ENCODE measurements around the gene DLG4.
"Not testable (repeated sequence)": the region's sequence is repeated elsewhere in the genome, so short reads cannot be mapped to it uniquely, and the experiment has no call there.

The DLG4 gene

DNA sequence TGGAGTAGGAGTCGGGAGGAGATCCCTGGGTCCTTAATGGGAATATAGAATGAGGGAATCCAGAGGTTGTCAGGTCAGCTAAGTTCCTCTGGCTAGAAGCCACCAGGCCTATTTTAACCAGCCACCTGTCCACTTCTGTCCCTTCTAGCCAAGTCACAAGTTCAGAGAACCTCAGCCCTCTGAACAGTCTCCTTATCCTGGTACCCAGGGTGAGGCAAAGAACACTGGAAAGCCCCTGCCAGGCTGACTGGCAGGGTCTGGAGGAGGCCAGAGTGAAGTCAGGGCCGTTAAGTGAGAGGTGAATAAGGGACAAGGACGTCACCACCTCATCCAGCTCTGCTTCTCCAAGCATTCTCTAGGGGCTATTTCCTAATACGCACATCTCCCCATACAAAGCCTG, 29.2 kb upstream of the DLG4 start:
- DNase-seq = no peak

DNA sequence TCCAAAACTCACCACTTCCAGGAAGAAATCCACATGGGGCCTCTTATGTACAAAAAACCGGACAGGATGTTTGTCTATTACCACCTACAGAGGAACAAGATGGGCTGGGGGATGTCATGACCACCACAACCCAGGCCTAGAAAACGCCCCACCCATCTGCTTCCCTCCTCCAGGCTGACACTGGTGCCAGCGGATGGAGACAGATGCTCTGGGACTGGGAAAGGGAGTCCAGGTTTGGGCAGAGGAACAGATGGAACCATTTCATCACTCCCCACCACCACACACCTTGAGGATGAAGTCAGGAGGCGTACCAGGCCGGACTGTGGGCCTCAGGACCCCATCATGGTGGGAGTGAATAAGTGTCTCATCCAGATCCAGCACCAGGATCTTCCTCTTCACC, 27.1 kb upstream of the DLG4 start:
- no peak for DNase-seq

DNA sequence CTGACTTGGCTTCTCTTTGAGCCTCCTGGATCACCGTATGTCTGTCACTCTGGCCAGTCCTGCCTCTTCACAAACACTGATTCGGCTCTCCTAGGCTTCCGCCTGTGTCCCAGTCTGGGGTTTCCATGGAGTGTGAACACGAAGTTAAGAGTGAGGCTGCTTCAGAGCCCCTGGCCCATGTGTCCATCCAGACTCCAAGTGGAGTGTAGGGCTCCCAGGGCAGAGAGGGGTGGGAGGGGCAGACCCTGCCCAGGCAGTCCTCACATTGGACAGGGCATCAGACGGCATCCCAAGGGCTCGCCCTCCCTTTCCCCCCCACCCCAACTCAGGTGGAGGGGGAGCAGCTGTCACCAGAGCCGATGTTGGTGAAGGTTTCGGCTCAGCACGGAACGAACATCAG, 24.2 kb upstream of the DLG4 start:
- not testable (repeated sequence) for DNase-seq

DNA sequence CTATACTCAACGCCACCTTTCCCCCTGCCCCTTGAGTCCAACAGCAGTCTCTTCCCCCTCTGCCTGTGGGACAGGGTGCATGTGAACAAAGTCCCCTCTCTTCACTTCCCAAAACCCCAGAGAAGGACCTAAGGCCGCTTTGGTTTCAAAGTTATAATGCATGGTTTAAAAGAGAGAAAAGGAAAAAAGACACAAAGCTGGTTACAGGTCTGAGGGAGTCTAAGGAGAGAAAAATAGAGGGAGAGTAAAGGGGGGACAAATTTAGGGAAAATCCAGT, 23.8 kb upstream of the DLG4 start:
- no peak for DNase-seq

DNA sequence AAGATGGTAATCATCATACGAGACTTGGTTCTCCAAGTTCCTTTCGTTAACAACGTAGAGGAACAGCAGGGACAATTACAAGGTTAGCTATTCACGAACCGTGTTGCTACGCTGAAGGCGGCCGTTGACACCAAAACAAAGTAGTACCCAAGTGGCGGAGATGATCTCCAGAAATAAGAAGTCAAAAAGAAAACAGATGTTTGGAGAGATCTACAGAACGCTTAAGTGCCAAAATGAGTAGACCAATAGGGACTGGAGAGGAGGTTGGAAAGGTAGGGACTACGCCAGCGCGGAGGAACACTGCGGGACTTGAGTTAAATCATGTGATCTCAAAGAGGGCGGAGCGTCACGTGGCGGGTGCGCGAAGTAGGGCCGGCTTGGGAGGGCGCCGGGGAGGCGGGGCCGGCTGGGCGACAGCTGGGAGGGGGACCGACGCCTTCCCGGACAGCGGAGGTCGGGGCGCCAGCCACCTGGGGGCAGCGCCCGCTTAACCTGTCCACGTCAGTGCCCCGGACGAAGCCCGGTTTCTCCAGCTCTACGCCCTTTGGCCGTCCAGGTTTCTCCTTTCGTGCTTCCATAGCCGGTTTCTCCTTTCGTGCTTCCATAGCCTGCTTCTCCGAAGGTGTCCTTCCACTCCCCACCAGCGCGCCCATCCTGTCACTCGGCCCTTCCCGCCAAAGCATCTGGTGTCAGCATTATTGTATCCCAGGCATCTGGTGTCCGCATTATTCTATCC, 23.2 kb upstream of the DLG4 start:
- peak; percentile 91 for DNase-seq

DNA sequence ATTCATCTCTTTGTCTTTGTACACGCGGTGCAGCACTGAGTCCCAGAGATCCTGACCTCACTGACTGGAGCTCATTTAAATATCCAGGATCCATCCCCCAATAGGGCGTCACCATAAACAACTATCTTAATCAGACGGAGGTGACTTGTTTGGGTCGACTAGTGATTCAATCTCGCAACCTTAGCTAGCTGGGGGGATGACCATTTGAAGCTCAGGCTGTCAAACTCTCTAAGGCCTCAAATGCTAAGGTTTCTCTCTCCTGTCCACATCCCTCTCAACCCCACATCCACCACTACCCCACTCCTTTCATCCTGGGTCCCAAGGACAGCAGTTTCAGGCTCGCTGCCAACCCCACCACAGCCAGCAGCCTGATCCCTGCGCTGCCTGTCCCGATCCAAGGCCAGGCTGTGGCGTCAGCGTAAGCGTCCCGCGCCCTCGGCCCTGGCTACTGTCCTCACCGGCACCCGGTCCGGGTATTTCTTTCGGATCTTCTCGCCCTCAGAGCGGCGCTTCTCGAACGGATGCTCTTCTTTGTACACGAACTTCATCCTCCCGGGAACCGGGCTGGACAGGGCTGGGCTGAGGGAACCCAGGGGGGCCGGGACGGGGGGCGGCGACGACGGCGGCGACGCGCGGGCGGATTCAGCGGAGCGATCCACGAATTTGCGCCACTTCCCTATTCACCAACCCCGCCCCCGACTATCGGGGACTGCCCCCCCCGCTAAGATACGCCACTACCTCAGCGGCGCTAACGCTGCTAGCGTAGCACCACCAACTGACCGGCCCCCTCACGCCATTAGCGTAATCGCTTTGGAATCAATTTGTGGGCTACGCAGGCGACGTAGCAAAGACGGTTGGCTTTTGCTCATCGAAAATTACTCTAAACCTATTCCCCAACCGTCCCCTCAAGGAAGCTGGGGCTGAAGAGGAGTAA, 22.4 kb upstream of the DLG4 start, which contains the start of gene GABARAP:
TSS of gene GABARAP (minus strand) at position 667 of the 934 bp plus-strand sequence. CDS start at position 548, 119 bp downstream.
- DNase-seq = peak; percentile 90

DNA sequence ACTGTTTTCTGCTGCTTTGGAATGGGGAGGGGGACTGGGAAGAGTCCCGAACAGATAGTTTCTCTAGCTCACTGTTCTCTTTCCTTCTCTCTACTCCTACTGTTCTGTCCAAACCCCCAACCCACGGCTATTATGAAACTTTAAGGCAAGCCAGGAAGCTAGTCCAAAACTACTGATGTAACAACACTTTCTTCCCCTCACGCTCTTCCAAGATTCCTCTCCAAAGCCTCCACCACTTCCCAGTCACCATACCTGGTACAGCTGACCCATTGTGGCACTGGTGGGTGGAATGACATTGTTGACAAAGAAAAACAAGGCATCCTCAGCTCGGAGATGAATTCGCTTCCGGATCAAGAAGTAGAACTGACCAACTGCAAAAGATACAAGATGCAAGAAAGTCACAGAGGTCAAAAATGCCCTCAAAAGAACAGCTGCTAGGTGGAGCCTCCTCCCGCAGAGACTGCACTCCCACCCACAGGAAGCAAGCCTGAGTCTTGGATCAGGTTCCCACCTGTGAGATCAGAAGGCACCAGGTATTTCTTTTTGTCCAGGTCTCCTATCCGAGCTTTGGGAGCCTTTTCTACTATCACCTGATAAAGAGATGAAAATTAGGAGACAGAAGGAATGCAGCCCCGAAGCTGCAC, 21.6 kb upstream of the DLG4 start:
- no peak for DNase-seq

DNA sequence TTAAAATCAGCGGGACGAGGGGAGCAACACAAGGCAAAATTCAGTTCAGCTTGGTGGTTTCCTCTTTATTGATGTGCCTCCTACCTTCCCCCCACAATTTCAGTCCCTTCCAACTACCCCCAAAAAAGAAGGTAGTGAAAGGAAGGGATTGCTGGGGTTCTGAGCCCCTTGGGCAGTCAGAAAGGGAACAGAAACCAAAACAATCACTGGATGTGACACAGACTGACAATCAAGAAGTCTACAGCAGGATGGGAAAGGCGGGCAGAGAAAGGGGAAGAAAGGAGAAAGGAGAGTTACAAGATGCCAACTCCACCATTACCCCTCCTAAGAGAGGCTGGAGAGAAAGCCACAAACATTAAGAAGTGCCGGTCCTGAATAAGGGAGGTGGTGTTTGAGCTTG, 20.7 kb upstream of the DLG4 start:
- no peak for DNase-seq

DNA sequence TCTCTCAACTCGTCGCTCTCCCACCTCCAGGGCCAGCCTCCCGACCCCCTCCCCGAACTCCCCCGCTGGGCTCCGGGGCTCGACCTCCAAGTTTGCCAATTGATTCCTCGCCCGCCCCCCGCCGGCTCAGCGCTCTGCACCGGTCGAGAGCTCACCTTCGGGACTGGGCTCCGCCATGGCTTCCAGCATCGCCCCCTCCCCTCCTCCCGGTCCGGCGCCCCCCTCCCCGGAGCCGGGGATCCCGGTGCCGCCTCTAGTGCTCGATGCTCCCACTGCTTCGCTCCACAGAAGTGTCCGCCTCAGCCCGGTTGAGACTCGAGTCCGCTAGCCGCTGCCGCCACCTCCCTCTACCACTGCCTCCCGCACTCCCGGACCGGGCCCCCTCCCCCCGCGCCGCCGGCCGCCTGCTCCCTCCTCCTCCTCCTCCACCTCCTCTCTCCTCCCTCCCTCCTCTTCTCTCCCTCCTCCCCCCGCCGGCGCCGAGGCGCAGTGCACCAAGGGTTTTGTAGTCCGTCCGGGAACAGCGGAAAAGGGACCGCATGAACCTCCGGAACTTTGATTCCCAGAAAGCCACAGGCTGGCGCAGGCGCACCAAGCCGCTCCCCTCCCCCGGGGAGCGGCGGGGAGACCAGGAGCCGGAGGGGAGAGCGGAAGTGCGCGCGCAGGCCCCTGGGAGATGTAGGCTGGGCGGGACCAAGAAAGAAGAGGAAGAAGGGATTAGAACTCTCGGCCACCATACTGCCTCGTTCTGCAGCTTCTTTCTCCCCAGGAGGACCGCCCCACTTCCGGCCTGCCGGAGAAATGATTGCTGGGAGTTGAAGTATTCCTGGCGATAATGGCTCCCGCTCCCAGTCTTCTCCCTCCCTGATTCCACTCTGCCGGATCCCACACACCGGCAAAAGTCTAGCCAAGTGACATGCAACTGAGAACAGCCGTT, 19.7 kb upstream of the DLG4 start, which contains the start of gene PHF23:
TSS of gene PHF23 (minus strand) at position 367 of the 937 bp plus-strand sequence. CDS start at position 189, 178 bp downstream.
- DNase-seq = peak; percentile 97

DNA sequence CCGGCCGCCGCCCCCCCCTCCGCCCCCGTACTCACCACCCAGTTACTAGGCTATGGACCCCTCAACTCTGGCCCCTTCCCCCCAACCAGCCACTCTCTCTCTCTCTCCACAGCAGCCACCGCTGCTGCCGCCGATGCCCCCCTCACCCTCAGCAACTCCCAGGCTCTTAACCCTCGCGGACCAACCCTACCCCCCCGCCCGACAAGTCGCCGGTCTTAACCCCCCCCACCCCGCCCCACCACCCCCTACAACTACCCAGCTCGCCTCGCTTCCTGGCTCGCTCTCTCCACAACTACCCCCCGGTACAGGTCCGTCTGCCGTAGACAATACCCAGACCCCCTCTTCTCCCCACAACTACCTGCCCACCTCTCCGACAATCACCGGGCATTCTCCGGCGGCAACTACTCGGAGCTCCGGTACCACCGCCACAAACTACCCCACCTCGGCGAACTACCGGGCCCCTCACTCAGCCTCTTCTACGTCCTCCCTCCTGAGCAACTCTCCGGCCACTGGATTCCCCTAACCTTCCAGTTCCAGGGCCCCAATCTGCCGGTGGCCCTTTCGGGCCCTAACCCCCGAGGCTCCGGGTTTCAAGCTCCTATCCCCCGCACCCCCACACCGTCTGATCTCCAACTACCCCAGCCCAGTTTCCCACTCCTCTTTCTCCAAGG, 18.9 kb upstream of the DLG4 start:
- DNase-seq = peak; percentile 44

DNA sequence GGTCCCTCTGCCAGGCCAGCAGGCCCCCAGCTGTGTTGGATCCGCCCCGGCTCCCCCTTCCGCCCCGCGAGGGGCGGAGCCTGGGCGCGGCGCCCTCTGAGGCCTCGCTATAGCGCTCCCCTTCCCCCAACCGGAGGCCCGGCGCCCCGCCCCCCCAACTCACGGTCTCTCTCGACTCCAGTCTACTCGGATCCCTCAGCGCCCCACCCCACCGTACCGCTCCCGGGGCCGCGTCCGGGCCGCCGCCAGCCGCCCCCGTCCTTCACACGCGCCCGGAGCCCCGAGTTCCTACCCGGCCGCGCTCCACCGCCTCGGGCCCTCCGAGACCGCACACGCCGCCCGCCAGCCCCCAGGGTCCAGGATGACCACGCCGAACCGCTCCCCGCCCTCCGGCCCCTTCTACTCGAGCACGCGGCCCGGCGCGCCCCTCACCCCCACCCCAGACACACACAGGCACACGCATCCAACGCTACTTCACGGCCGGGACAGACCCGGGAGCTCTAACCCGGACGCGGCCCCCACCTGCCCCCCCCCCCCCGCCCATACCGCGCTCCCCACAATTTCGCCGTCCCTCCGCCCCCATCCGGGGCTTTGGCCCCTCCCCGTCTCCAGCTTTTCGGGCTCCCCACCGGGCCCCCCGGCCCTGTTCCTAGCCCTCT, 18.3 kb upstream of the DLG4 start:
- DNase-seq = peak; percentile 86

DNA sequence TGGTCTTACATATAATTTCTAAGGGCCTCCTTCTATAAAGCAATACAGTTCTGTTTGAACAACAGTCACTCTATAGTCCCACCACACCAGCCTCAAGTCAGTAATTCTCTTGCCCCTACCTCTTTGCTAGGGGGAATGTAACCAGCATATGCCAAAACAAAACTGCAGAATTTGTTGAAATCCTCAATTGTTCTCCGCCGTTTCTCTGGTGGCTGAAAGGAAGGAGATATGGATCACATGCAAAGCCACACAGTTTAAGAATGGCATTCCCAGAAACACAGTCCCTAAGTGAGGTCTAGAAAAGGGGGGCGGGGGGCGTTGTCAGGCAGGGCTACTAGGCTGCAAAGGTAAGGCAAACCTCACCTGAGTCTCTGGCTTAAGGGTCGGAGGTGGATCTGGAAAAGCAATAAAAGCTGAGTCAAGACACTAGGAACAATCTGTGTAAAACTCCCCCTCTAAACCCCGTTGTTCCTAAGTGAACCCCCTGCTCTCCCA, 17.7 kb upstream of the DLG4 start:
- DNase-seq = no peak

DNA sequence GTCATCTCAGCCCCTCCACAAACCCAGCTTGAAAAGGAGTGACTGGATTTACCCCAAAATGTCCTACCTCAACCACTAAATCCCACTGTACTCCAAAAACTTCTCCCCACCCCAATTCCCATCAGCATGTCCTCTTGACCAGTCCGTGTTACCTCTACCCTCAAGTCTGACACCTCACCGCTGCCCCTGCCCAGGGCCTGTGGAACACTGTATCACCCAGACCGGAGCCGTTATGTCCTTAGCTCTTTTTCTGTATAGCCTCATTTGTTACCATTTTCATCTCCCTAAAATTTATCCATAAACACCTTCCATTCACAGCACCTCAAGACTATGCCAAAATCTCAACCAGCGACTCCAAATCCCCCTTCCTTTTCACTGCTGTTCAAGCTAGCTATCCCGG, 17.2 kb upstream of the DLG4 start:
- DNase-seq = no peak

DNA sequence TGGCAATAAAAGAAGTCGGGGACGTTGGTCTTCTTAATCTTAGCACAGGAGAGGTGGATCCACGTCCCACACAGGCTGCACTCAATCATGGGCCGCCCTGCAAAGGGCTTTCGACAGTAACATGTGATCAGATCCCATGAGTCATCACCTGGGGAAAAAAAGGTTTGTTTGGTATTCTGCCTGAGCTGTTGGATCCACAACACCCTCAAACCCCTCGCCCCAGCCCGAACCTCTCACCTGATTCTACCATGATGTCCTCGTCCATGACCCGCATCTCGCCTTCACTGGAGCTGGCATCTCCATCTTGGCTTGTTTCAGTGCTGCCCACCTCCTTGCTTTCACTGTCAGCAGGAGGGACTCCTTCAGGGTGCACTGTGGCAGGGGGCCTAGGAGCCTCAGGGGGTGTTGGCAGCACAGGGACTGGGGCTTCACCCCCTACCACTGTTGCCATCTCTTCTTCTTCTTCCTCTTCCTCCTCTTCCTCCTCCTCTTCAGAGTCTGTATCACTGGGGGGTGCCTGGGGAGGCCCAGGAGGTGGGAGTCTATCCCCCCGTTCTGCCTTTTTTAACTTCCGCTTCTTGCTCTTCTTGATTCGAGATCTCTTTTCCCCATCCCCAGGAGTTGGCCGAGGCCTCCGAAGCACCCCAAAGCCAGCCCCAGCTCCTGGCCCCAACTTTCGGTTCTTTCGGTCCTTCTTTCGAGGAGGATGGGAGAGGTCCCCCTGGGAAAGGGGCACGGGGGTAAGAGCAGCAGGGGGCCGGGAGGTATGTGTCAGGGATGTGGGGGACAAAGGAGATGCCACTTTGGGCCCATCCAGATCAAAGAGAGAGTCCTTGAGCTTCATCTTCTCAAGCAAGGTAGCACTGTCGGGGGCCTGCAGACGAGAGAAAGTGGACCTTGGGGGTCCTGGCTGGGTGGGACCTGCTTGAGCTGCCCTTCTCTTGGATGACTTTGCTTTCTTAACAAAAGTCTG, 16.3 kb upstream of the DLG4 start:
- DNase-seq = no peak

DNA sequence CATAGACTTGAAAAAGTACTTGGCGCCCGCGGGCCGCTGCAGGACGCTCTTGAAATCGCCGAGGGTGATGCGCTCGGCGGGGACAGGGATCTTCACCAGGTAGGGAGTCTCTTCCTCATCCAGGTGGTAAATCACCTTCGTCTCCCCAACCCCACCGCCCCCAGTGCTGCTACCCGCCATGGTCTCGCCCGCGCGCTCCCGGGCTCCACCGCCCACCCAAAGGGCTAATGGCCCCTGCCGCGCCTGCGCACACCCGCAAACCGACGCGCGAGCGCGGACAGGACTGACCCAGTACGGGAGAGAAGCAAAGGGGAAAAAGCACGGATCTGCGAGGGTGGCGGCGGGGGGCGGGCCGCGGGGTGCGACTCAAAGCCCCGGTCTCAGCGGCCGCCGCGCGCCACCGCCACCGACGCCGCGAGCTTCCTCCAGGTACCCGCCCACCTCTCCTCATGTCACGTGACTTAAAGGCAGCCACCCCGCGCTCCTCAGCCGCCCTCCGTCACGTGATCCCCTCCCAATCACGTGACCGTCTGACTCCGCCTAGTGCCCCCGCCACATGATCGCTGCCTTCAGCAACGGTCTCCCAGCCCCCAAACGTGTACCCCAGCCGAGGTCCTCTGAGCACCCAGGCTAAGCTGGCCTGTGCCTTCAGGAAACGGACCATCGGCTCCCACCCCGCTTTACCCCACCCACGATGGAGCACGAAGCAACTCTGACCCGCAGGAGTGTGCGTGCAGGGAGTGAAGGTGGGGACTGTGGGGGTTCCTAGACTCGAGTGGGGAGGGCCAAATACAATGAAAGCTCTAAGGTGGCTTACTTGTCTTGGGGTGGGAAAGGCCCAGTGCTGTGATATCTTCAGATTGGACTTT, 14.7 kb upstream of the DLG4 start, which contains the start of gene DVL2:
TSS of gene DVL2 (minus strand) at position 435 of the 869 bp plus-strand sequence. CDS start at position 180, 255 bp downstream.
- DNase-seq = peak; percentile 95

DNA sequence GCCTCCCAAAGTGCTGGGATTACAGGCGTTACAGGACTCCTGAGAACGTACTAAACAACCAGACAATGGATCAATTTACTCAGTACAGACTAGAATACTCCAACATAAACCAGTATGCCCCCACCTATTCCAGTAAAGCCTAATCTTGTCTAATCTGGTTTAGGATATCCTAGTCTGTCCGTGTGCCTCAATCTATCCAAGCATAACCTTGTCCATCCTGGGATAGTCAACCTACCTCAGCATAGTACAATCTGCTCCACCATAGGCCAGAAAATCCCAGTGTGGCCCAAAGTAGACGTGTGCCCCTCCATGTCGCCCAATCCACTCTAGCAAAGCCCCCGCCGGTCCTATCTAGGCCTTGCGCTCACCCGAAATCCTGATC, 14.1 kb upstream of the DLG4 start:
- DNase-seq = no peak

DNA sequence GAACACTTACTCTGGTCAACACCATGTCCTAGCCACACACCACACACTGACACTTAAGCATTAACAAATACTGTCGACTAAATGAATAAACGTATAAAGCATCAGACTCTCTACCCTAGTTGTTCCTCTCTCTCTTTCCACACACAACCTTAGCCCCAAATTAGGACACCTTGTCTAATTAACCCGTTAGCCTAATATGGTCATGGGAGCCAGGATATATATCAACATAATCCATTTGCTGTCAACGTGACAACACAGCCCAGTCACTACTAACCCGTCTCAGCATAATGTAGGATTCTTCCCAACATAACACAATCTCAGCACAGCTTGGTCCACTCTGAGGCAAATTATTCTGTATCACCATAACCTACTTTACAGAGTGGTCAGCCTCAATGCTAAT, 12.5 kb upstream of the DLG4 start:
- no peak for DNase-seq

DNA sequence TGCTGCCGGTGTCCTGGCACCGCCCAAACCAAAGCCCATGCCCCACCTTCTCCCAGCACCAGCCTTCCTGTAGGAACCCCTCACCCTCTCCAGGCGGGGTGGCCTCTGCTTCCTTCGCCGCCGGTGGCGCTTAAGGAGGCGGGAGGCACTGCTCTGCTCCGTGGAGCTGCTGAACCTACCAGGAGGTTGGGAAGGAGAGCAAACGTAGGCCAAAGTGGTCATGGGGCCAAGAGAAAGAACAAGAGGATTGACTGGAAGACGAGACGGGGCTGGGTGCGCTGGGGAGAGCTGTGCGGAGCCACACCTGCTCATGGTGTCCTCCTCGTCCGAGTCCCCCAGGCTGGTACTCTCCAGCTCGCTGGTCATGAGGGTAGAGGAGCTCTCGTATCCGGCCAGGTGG, 9.9 kb upstream of the DLG4 start:
- DNase-seq = no peak

DNA sequence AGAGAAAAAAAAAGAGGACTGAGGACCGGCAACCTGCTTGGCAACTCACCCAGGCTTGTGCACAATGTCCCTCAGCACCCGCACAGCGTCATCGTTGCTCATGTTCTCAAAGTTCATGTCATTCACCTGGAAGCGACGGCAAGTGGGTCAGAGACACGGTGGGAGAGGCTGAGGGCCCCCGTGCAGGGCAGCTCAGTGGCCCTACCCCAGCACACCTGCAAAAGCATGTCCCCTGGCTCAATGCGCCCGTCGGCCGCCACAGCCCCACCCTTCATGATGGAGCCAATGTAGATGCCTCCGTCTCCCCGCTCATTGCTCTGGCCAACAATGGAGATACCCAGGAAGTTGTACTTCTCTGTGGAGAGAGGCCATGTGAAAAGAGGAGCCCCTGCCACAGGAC, 9.3 kb upstream of the DLG4 start:
- no peak for DNase-seq
